HG03439 (cell line): ENCODE measurements around the gene GJC1.

Experiments
- ATAC-seq: cut with Tn5 transposase; IDR thresholded peaks from one replicate; pipeline ENCODE4 v1.9.1; 2021; ENCODE audit warnings: mild to moderate bottlenecking, moderate library complexity; ENCODE audit not compliant: unreplicated experiment

GJC1 gene

DNA sequence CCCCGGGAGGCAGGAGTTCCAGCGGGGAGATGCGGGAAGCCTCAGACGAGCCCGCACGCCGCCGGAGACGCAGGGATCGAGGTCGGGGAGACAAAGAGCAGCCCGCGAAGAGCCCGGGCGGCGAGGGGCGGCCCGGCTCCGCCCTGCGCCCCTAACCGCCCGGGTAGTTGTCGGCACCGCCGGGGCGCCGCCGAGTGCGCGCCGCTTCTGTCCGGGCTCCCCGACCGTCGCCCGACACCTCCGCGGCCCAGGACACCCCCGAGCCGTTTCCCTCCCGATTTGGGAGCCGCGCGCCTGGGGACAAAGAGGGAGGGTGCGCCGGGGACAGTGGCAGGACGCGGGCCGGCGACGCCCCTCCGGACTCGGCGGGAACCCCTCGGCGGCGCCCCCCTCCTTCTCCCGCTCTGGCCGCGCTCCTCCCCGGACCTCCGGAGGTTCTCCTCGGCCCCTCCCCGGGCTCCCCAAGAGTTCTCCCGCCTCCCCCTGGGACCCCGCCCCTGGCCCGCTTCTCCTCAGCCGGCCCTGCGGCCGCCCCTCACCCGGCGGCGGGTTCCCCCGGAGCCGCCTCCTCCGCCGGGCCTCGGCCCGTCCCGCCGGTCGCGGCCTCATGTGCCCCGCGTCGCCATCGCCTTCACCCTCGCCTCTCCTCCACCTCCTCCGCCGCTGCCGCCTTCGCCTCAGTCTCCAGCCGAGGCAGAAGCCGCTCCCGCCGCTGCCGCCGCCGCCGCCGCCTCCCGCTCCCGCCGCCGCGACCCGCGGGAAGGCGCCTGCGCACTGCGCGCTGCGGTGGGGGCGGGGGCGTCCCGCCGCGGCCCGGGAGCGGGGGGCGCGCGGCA lies at the start of gene GJC1:
Gene GJC1, minus strand, starts transcription at position 765 of the 836 bp plus-strand sequence. CDS start 24,470 bp downstream, outside the sequence.
- ATAC-seq: no peak

DNA sequence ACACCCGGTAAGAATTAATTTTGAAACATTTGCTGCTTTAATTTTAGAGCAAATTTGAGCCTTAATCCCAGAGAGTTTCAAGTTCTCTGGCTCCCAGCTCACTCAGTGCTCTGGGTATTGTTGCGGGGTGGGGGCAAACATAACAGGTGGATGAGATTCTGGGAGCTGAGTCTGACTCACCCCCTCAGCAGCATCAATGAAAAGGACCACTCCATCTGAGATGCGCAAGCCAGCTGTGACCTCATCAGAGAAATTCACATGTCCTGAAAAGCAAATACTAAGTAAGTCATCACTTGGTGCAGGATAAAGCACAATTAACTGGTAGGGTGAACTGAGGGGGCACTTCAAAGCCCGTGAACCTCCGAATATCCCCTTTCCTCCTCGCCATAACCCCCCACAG lies 49.3 kb upstream of the GJC1 start:
- ATAC-seq: no peak

DNA sequence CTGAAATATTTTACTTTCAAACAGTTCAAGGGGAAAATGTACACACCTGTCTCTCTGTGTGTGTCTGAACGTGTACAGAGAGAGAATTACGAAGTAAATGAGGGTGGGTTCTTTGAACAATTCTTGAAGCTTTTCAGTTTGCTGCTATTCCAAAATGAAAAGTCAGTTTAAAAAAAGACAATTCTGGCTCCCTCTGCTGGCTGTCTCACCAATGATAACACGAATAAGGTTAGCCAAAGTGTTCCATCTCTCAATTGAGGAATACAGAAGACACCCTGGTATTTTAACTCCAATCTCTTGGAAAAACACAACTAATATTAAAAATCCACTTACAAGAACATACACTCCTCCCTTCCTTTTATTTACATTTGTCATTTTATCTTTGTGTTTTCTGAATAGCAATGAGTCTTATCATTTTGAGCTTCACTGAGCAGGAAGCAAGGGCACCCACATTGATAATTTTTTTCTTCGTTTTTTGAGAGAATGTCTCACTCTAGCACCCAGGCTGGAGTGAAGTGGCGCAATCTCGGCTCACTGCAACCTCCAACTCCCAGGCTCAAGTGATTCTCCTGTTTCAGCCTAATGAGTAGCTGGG lies 48.6 kb upstream of the GJC1 start:
- ATAC-seq: no peak

DNA sequence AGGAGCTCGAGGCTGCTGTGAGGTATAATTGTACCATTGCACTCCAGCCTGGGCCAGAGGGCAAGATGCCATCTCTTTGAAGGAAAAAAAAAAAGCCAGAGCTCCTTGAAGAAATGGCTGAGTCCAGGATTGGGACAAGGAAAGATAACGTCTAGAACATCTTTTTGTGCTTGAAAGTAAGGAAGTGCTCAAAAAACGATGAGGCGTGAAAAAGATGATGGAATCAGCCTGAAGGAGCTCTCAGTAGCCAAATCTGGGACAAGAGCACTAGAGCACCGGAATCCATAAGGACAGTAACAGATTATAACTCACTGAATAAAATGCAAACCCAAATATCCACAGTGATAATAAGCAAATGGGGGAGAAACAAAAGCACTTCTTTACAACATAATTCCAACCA lies 47.0 kb upstream of the GJC1 start:
- ATAC-seq: no peak

DNA sequence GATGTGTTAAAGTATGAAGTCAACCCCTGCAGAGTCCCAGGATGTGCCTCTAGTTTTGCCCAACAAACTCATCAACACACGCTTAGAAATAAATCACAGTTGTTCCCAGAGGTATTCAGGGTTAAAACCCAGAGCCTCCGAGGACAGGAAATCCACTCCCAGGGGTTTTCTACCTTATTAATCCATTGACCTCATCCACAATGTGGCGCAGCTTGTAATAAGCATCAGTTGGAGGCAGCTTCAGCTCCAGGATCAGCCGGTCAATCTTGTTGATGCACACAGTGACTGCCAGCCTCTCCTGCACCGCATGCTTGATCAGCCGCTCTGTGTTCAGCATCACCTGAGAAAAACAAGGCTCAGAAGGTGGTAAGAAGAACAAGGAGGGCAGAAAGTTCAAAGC lies 45.7 kb upstream of the GJC1 start:
- no peak for ATAC-seq

DNA sequence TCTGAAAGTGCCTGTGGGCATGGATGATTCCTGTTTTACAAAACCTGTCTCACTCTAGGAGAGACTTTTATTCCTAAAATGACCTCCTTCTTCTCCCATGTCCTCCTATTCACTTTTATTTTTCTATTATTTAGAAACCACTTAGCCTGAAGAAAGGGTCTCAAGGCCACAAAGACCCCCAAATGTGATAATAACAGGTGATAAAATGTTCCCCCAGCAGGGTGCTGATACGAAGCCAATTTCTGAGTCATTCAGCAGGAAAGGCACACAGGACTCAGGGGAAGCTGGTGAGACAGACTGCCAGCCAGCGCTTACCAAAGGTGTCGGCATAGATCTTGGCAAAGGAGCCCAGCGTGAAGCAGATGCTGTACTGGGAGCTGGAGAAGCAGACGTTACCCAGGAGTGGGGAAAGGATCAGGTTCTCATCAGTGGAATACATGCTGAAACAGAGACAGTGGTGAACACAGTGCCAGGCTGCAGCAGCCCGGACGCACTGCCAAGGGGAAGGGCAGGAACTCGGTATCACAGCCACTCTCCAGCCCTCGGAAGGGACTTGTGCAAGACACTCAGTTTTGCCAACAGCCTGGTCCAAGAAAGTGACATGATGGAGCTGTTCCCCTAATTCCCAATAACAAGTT lies 42.2 kb upstream of the GJC1 start:
- no peak for ATAC-seq

DNA sequence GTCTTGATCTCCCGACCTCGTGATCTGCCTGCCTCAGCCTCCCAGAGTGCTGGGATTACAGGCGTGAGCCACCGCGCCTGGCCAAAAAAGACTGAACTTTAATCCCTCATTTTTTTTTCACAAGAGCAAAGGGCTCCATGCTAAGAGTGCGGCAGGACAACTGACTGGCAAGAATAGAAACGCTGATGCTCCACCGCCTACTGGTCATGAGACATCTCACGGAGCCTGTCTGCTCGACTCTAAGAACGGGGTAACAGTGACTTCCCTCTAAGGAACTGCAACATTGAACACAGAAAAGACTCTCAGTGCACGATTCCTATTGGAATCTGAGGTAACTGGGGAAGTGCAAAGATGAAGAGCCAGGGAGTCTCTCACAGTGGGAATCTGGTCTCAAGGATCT lies 41.5 kb upstream of the GJC1 start:
- no peak for ATAC-seq

DNA sequence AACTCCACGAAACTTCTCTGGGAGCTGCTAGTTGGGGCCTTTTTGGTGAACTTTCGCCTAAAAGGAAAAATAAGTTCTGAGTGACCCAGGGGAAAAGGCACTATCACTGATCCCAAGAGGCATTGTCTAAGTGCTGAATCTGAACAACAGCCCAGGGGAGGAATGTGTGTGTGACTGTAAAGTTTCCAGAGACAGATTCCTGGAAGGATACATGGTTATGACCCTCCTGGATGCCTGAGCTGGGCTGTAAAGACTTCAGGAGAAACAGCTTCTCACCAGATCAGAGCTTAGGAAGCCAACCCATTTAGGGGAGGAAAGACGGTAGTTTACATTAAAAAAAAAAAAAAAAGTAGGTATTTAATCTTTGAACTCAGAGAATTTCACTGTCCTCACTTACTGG lies 37.8 kb upstream of the GJC1 start:
- ATAC-seq: no peak

DNA sequence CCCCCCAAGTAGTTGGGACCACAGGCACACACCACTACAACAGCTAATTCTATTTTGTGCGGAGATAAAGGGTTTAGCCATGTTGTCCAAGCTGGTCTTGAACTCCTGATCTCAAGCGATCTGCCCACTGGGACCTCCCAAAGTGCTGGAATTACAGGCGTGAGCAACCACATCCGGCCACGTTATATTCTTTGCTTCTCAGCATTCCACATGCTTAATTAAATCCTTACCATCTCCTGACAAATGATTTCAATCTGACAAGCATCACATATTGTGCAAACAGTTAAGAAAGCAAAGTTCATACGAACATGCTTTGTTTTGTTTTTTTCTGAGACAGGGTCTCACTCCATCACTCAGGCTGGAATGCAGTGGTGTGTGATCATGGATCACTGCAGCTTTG lies 35.8 kb upstream of the GJC1 start:
- no peak for ATAC-seq

DNA sequence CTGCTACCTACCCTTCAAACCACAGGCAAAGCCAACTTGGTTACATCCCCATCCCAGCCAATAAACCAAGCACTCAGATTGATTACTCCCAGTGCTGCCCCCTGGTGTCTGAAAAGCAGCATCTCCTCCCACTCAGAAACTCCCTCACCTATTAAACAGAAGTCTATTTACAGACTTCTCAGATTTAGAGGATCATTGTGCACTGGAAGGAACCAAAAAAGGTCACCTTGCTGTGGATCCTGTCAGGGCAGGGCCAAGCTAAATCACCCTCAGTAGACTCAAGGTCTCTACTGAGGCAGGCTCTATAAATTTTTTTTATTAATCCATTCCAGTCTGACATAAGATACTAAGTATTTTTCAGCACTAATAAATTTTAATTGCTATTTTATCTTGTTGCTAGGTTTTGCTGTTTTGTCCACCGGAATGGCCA lies 35.2 kb upstream of the GJC1 start:
- ATAC-seq: no peak

DNA sequence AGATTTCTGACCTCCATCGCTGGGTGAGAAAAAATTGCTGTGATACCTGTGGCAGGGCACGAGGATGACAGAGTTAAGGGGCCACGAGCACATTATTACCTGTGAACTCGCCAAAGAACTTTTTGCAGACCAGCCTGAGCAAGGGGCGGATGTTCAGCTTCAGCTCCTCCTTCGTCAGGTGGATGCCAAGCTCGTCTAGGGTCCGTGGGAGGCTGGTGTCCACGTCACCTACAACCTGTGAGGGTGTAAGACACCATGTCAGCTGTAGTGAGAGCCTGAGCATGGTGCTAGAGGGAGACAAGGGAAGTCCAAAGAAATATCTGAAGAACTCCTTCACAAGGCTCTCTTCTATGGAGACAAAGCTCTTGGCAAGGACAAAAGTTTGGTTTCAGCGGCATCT lies 34.7 kb upstream of the GJC1 start:
- no peak for ATAC-seq

DNA sequence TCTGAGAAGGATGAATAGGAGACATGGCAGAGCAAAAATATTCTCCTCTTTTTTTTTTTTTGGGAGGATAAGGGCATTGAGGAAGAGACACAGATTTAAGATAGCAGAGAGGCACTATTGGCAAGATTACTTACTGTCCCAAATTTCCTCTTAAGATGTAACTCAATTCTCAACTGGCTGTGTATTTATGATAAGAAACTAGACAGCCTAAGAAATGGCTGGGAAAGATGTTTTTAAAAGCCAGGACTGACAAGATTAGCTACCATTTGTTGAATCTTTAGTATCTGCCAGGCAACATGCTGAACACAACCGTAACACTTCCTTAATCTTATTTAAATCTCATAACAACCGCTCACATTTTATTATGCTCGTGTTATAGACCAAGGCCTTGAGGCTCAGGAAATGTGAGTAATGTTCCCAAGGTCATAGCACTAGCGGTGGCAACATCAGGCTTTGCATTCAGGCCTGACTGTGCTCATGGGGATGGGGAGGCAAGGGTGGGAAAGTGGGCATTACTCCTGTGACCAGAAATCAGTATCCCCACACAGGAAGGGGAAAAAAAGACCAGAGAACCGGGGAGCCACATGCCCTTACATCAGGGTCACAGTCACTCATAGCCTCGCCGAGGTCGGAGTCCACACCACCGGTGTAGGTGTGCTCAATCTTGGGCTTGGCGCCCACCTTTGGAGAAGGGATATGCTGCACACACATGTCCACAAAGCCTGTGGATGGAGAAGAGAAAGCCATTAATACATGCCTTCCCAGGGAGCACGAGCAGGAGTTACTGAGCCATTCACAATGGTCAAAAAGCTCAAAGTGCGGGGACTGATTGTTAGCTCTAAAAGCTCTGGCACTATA lies 33.2 kb upstream of the GJC1 start:
- no peak for ATAC-seq

DNA sequence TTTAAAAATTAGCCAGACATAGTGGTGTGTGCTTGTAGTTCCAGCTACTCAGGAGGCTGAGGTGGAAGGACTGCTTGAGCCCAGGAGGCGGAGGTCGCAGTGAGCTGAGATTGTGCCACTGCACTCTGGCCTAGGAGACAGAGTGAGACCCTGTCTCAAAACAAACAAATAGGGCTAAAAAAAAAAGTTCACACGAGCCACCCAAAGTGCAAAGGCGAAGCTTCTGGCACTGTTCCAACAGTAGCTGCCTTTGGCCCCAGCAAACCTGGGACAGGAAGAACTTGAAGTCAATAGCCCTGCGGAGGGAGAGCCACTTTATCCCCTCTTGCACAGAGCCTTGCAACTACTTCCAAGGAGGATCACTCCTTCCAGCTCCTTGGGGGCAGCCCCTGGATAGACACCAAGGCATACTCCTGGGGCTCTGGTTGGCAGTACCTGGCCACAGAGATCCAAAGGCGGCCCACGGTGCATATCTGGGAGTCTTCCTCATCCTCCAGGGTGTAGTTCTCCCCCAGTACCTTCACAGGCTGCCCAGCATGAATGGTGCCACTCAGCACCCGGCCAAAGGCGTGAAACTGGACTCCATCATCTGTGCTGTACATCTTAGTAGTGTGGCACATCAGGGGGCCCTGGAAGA lies 32.3 kb upstream of the GJC1 start:
- ATAC-seq: no peak

DNA sequence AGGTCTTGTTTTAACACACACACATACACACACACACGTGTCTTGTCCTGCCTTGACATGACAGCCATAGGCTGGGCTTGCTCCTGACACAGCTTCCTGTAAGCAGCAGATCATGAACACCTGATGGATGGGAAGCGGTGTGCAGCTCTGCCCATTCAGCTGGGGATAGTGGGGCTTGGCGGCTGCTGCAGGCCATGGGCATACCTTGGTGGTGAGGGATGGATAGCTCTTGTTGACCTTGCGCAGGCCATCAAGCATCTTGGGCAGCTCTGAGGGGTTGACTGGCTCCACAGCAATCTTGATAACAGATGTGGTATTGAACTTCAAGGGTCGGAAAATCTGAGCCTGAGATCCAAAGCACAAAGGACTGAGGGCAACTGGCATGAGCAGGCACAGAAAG lies 29.6 kb upstream of the GJC1 start:
- no peak for ATAC-seq

DNA sequence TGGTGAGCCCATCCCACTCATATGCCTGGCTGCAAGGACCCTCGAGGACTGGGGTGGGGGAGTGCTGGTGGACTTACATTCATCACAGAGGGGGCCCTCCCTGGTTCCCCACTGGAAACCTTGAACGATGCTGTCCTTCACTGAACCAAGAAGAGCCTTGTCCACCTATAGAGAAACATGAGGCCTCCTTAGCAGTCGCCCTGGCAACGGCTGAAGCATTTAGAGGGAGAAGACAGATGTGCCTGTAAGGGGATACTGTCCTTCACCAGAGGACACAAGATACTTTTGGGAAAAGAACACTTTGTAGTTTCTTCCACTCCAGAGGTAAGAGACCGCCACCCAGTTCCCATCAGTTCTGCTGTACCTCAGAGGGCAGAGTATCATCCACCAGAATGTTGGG lies 24.1 kb upstream of the GJC1 start:
- ATAC-seq: no peak

DNA sequence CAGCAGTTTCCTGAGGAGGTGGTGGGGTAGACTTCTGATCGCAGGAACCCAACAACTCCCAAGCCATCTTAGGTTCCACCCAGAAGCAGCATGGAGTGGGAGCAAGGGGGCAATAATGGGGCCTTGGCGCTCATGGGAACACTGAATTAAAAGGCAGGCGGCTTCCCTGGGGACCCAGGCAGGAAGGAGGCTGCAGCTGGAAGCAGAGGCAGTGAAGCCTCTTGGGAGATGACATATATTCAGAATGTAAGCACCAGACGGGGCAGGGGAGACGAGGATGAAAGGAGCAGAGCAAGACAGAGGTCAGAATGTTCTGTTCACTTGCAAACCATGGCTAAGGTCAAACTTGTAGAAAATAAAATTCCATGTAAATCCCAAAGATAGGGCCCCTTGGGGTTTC lies 20.5 kb upstream of the GJC1 start:
- no peak for ATAC-seq

DNA sequence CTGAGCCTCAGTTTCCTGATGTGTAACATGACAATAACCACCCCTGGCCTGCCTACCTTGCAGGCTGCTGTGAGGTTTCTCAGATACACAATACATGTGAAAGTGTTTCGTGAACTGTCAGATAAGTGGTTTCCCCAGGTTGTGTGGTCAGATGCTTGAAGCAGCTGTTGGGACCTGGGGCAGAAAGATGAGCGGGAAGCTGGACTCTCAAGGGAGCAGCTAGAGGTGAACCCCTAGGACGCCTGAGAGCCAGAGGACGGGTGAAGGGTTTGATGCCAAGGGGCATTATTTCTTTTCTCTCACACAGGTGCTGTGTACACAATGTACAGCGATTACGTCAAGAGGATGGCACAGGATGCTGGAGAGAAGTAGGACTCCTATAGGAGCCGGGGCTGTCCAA lies 19.9 kb upstream of the GJC1 start:
- ATAC-seq: no peak

DNA sequence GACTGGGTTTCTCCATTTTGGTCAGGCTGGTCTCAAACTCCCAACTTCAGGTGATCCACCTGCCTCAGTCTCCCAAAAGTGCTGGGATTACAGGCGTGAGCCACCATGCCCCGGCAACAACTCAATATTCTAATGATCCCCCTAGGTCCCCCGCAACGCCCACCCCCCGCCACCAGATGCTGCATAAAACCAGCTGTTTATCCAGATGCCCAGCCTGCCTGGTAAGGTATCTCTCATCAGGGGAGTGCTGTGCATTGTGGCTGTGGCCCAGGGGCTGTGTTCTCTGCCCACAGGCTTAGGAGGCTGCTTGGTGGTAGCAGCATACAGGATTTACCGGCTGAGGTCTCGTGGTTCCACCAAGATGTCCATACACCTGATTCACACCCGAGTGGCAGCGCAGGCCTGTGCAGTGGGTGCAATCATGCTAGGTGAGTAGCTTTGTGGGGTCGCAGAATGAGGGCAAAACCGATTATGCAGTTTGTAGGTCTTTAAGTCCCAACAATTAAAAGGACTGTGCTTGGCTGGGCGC lies 18.9 kb upstream of the GJC1 start:
- no peak for ATAC-seq

DNA sequence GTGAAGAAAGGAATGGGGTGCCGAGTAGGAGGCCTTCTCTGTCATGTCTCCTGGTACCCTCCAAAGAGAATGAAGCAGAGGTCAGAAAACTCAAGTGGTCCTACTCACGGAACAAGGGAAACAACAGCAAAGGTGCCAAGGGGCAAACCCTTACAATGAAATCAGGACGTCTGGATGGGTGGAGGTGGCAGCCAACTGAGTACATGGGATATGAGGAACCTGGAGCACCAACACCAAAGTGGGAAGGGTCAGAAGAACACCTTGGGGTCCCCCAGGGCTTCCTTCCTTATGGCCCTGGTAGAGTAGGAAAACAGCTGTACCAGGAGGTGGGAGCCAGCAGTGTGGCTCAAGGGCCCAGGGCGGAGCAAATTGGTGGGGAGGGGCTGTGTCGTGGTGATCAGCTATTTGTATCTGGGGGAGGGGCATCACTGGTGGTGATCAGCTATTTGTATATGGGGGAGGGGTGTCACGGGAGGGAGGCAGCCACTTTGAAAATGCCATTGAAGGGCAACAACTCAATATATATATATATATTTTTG lies 18.2 kb upstream of the GJC1 start:
- ATAC-seq: no peak

DNA sequence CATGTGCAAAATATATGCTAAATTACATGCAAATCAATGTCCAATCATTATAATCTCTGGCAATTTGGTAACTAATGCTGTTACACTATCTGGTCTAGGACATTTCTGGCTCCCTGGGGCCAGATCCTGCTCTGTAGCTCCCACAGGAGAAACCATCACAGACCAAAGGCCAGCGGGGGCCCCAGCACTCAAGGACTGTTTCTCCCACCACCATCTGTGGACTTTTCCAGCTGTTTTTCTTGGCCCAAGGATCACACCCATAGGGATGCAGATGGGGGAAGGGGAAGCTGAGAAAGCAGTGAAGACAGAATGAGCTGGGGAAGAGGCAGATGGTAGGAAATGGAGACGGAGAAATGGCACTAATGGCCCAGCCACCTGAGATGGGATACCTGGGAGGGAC lies 17.5 kb upstream of the GJC1 start, which contains the start of gene HIGD1B:
Gene HIGD1B, plus strand, starts transcription at position 298 of the 400 bp plus-strand sequence. CDS start 270 bp downstream, outside the sequence.
- no peak for ATAC-seq
